Sigmoid colon (tissue), 4 donors: Measurements from ENCODE around the gene SHF.

Source experiments
- EP300 ChIP-seq, 4 donors: sonication (generic); formaldehyde crosslinking; IDR thresholded peaks; one replicate each; pipeline ENCODE4 v1.6.1; 2017; ENCODE audit warnings: antibody characterized with exemption in 4 of 4
- POLR2A ChIP-seq, 2 donors: fragments of 450-650 bp; IDR thresholded peaks; one replicate each; pipeline ENCODE4 v1.6.1; 2016; ENCODE audit warnings: antibody characterized with exemption in 2 of 2, mild to moderate bottlenecking in 2 of 2, moderate library complexity in 2 of 2
- POLR2AphosphoS5 ChIP-seq, 4 donors: sonication (generic); formaldehyde crosslinking; IDR thresholded peaks; one replicate each; pipeline ENCODE4 v1.6.1; 2017; ENCODE audit warnings: antibody characterized with exemption in 4 of 4
- TF ChIP-seq, protein P1 (sequence below), 4 experiments: fragments of 450-650 bp in 3 of 4; fragments of 200-600 bp in 1 of 4; IDR thresholded peaks; one replicate each; pipeline ENCODE4 v1.5.1; 2016 to 2019; ENCODE audit warnings: antibody characterized with exemption in 4 of 4, mild to moderate bottlenecking in 3 of 4, moderate library complexity in 2 of 4

DNA sequence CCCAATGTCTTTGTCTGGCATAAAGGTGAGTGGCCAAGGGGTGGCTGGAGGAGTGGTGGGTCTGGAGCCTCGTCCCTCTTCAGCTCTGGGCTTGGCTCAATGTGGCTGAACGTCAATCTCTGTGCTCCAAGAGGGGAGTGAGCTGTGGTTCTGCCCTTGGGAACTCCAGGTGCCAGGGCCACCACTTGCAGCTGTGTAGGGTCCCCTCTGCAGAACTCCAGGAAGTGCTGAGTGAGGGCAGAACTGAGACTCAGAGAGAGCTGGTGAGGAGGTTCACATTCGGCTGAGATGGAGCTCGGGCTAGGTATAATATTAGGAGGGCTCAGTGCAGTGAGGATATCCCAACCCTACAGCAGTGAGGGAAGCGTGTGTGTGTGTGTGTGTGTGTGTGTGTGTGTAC lies 46.4 kb downstream of the SHF start:
- TF ChIP-seq EP300 (IDR thresholded peaks at IDR 0.05) (no peak), POLR2A (IDR thresholded peaks at IDR 0.05) (no peak), POLR2AphosphoS5 (IDR thresholded peaks at IDR 0.05) (no peak)
- TF ChIP-seq, protein P1, sequence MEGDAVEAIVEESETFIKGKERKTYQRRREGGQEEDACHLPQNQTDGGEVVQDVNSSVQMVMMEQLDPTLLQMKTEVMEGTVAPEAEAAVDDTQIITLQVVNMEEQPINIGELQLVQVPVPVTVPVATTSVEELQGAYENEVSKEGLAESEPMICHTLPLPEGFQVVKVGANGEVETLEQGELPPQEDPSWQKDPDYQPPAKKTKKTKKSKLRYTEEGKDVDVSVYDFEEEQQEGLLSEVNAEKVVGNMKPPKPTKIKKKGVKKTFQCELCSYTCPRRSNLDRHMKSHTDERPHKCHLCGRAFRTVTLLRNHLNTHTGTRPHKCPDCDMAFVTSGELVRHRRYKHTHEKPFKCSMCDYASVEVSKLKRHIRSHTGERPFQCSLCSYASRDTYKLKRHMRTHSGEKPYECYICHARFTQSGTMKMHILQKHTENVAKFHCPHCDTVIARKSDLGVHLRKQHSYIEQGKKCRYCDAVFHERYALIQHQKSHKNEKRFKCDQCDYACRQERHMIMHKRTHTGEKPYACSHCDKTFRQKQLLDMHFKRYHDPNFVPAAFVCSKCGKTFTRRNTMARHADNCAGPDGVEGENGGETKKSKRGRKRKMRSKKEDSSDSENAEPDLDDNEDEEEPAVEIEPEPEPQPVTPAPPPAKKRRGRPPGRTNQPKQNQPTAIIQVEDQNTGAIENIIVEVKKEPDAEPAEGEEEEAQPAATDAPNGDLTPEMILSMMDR (IDR thresholded peaks at IDR 0.05) = no peak
